HepG2 (cell line): ENCODE data around the gene TMEM190. TPM values are rescaled to one million over a fixed set of nuclear protein-coding genes. Genes with fewer than 3 reads are reported as not detected.

Experiments
- ARID3A ChIP-seq: IDR thresholded peaks from 2 replicates; pipeline ENCODE4 v1.6.1; 2012; ENCODE audit warnings: low read depth, low read length, improper control_type of control experiment
- CBX5 ChIP-seq: sonication (generic); formaldehyde crosslinking; IDR thresholded peaks from 2 replicates; pipeline ENCODE4 v1.4.0; 2020; ENCODE audit warnings: missing genetic modification reagents, borderline replicate concordance
- CENPX ChIP-seq: sonication (generic); formaldehyde crosslinking; IDR thresholded peaks from 2 replicates; pipeline ENCODE4 v1.9.0; 2021; ENCODE audit warnings: mild to moderate bottlenecking, missing genetic modification reagents, moderate library complexity
- FOXO4 ChIP-seq: sonication (generic); formaldehyde crosslinking; conservative IDR thresholded peaks from 2 replicates; pipeline ENCODE4 v1.8.1; 2023; ENCODE audit warnings: missing genetic modification reagents
- GRHL1 ChIP-seq: sonication (generic); formaldehyde crosslinking; conservative IDR thresholded peaks from 2 replicates; pipeline ENCODE4 v1.8.0; 2022; ENCODE audit warnings: missing genetic modification reagents
- HNF4A ChIP-seq: sonication (generic); formaldehyde crosslinking; IDR thresholded peaks from 2 replicates; pipeline ENCODE4 v1.4.0; 2020; ENCODE audit warnings: missing genetic modification reagents
- KDM1A ChIP-seq: IDR thresholded peaks from 2 replicates; pipeline ENCODE4 v1.6.1; 2016; ENCODE audit warnings: missing compliant biosample characterization
- MYPOP ChIP-seq: sonication (generic); formaldehyde crosslinking; IDR thresholded peaks from 2 replicates; pipeline ENCODE4 v1.8.1; 2023; ENCODE audit warnings: mild to moderate bottlenecking, moderate library complexity, missing genetic modification reagents
- NFIC ChIP-seq: IDR thresholded peaks from 2 replicates; pipeline ENCODE4 v1.6.1; 2012; ENCODE audit warnings: mild to moderate bottlenecking, low read length, inconsistent platforms
- PREB ChIP-seq: sonication (generic); formaldehyde crosslinking; IDR thresholded peaks from 2 replicates; pipeline ENCODE4 v1.4.0; 2020; ENCODE audit warnings: missing genetic modification reagents
- PRMT3 ChIP-seq: sonication (generic); formaldehyde crosslinking; IDR thresholded peaks from 2 replicates; pipeline ENCODE4 v1.8.1; 2022; ENCODE audit warnings: low read depth, mild to moderate bottlenecking, moderate library complexity, missing genetic modification reagents, borderline replicate concordance
- SIN3A ChIP-seq: IDR thresholded peaks from 2 replicates; pipeline ENCODE4 v1.6.1; 2011; ENCODE audit warnings: low read depth, mild to moderate bottlenecking, control low read depth, low read length, borderline replicate concordance
- SIN3B ChIP-seq: fragments of 150-350 bp; IDR thresholded peaks from 2 replicates; pipeline ENCODE4 v1.6.1; 2014; ENCODE audit warnings: low read length
- SKI ChIP-seq: fragments of 450-650 bp; IDR thresholded peaks from one replicate; pipeline ENCODE4 v1.6.1; 2018; ENCODE audit warnings: mild to moderate bottlenecking; ENCODE audit not compliant: partially characterized antibody
- SKIL ChIP-seq: sonication (generic); formaldehyde crosslinking; IDR thresholded peaks from 2 replicates; pipeline ENCODE4 v1.8.0; 2022; ENCODE audit warnings: missing genetic modification reagents, mild to moderate bottlenecking, moderate library complexity, borderline replicate concordance
- SRSF4 ChIP-seq: fragments of 200-400 bp; formaldehyde crosslinking; IDR thresholded peaks from one replicate; pipeline ENCODE4 v1.6.1; 2018; ENCODE audit warnings: mild to moderate bottlenecking, low read depth, low read length, moderate library complexity; ENCODE audit not compliant: poor library complexity, severe bottlenecking
- TEAD2 ChIP-seq: sonication (generic); formaldehyde crosslinking; IDR thresholded peaks from 2 replicates; pipeline ENCODE4 v1.9.0; 2021; ENCODE audit warnings: missing genetic modification reagents
- ZFP36L2 ChIP-seq: sonication (generic); formaldehyde crosslinking; IDR thresholded peaks from 2 replicates; pipeline ENCODE4 v1.4.0; 2020; ENCODE audit warnings: missing genetic modification reagents
- ZNF605 ChIP-seq: sonication (generic); formaldehyde crosslinking; IDR thresholded peaks from 2 replicates; pipeline ENCODE4 v1.8.0; 2022; ENCODE audit warnings: mild to moderate bottlenecking, missing genetic modification reagents
- polyA plus RNA-seq, 8 experiments: library from polyadenylated mRNA; depleted of rRNA in 3 of 8; stranded (reverse) in 7 of 8; unstranded in 1 of 8; fragments of >200 nt; fragmentation: Illumina TruSeq in 4 of 8; extraction: Trizol in 4 of 8; gene quantifications; 2 replicates each; pipeline versions ENCODE4 v1.2.1 to v1.2.3, GENCODE V29; 2011 to 2016; ENCODE audit warnings: low read depth in 4 of 8, missing spikeins in 1 of 8, mixed read lengths in 1 of 8; ENCODE audit not compliant: insufficient read depth in 1 of 8
- total RNA-seq, 5 experiments: library from RNA; depleted of rRNA; stranded (reverse); fragments of >200 nt; fragmentation: Illumina TruSeq; extraction: Trizol; gene quantifications; 2 replicates each; pipeline ENCODE4 v1.2.3, GENCODE V29; 2016; ENCODE audit warnings: low read depth in 1 of 5

Gene TMEM190
- total and polyA plus RNA-seq, 2 of the 13 experiments (the other 11 are each of a cell fraction or from before 2014, with no cell fraction given) = 0.35 to 0.83 TPM

- TF ChIP-seq SKI = no peak
- TF ChIP-seq NFIC = no peak
- no peak for TF ChIP-seq SIN3B
- TF ChIP-seq PRMT3 = no peak
- TF ChIP-seq MYPOP = no peak
- TF ChIP-seq SIN3A = no peak
- TF ChIP-seq FOXO4 (CRISPR knock-in tag) = no peak
- no peak for TF ChIP-seq GRHL1
- no peak for TF ChIP-seq PREB
- TF ChIP-seq CENPX (CRISPR knock-in tag) = no peak
- peak; percentile 30; the same call in 1 of the 2 replicates for TF ChIP-seq HNF4A (CRISPR knock-in tag)
- TF ChIP-seq CBX5 = 0 out of 2 replicates have a peak, but pooled peaks have one; percentile 17
- no peak for TF ChIP-seq ZFP36L2
- no peak for TF ChIP-seq ZNF605 (CRISPR knock-in tag)
- TF ChIP-seq ARID3A = no peak
- TF ChIP-seq TEAD2 (CRISPR knock-in tag) = no peak
- TF ChIP-seq SRSF4 = no peak
- no peak for TF ChIP-seq KDM1A (CRISPR knock-in tag)
- TF ChIP-seq SKIL (CRISPR knock-in tag) = no peak
Observed at GRCh38 chr19:55377356-55378131, 918 bp downstream of the TMEM190 start (continued).
